Vagina (tissue), 2 donors: ENCODE results near the gene CEACAM1.

ENCODE experiments used
- CTCF ChIP-seq, 3 experiments: fragments of 450-650 bp in 2 of 3; fragments of 200-600 bp in 1 of 3; sonication (generic) in 1 of 3; IDR thresholded peaks; one replicate each; pipeline ENCODE4 v1.5.1; 2017 to 2019; ENCODE audit warnings: antibody characterized with exemption in 3 of 3, mild to moderate bottlenecking in 2 of 3, moderate library complexity in 2 of 3
- POLR2A ChIP-seq, 2 donors: fragments of 450-650 bp; IDR thresholded peaks; one replicate each; pipeline ENCODE4 v1.6.1; 2017; ENCODE audit warnings: antibody characterized with exemption in 2 of 2, mild to moderate bottlenecking in 2 of 2, moderate library complexity in 2 of 2
- POLR2AphosphoS5 ChIP-seq, 2 donors: sonication (generic); formaldehyde crosslinking; IDR thresholded peaks; one replicate each; pipeline ENCODE4 v1.9.0; 2017; ENCODE audit warnings: antibody characterized with exemption in 2 of 2, mild to moderate bottlenecking in 2 of 2, low read depth in 1 of 2; ENCODE audit not compliant: insufficient read depth in 1 of 2

GRCh38 chr19:42475366-42475765, 52.9 kb downstream of the CEACAM1 start:
- TF ChIP-seq POLR2A (IDR thresholded peaks at IDR 0.05) (no peak), CTCF (IDR thresholded peaks at IDR 0.05) (no peak), POLR2AphosphoS5 (IDR thresholded peaks at IDR 0.05; ENCODE audit: insufficient read depth in 1 of 2, low read depth in 1 of 2) (no peak)
